PC-9 (cell line): Measurements from ENCODE around the gene PIP4P1. TPM values are rescaled to one million over a fixed set of nuclear protein-coding genes. Genes with fewer than 3 reads are reported as not detected.

Experiments
- BruUV-seq: library from RNA; stranded (reverse); fragments of 400-500 nt; replicated peaks from 2 replicates; lab custom pipeline; 2021; lab: Mats Ljungman, UMichigan
- CTCF ChIA-PET: fragments of 300-600 bp; sonication (Branson Sonifier 250); formaldehyde crosslinking; loops from one replicate; lab custom pipeline; 2022; ENCODE audit warnings: antibody characterized with exemption; lab: Charles Lee
- POLR2A ChIA-PET: fragments of 300-600 bp; sonication (Branson Sonifier 250); formaldehyde crosslinking; loops from one replicate; lab custom pipeline; 2022; ENCODE audit warnings: antibody characterized with exemption; ENCODE audit not compliant: unreplicated experiment; lab: Charles Lee
- DNase-seq, 2 experiments: peaks; one replicate each; pipeline versions ENCODE4 v3.0.0 to v3.0.0-alpha.2; 2015 to 2022; ENCODE audit warnings: mixed read lengths in 1 of 2
- H2AFZ ChIP-seq: fragments of 200-600 bp; sonication (generic); 2 replicates; pipeline ENCODE4 v1.8.1; 2017; ENCODE audit warnings: antibody characterized with exemption
- H3F3A ChIP-seq: fragments of 200-600 bp; sonication (generic); 2 replicates; pipeline ENCODE4 v1.8.1; 2017; ENCODE audit warnings: antibody characterized with exemption, mild to moderate bottlenecking, low read depth; ENCODE audit not compliant: insufficient read depth
- H3K27ac ChIP-seq: fragments of 200-600 bp; sonication (generic); 2 replicates; pipeline ENCODE4 v1.6.1; 2016; ENCODE audit warnings: mixed run types
- H3K27me3 ChIP-seq: fragments of 200-600 bp; sonication (generic); 2 replicates; pipeline ENCODE4 v1.6.1; 2016; ENCODE audit warnings: low read depth, mixed run types; ENCODE audit not compliant: insufficient read depth
- H3K36me3 ChIP-seq: fragments of 200-600 bp; sonication (generic); 2 replicates; pipeline ENCODE4 v1.6.1; 2016; ENCODE audit warnings: low read depth, mixed run types
- H3K4me1 ChIP-seq: fragments of 200-600 bp; sonication (generic); replicated peaks from 2 replicates; pipeline ENCODE4 v1.6.1; 2016; ENCODE audit warnings: mixed run types; ENCODE audit not compliant: insufficient read depth
- H3K4me2 ChIP-seq: fragments of 200-600 bp; sonication (generic); 2 replicates; pipeline ENCODE4 v1.6.1; 2017; ENCODE audit warnings: mixed run types
- H3K4me3 ChIP-seq: fragments of 200-600 bp; sonication (generic); 2 replicates; pipeline ENCODE4 v1.6.1; 2016; ENCODE audit warnings: mixed run types
- H3K79me2 ChIP-seq: fragments of 200-600 bp; sonication (generic); 2 replicates; pipeline ENCODE4 v1.6.1; 2017; ENCODE audit warnings: low read depth, mixed run types
- H3K9me2 ChIP-seq: fragments of 200-600 bp; sonication (generic); 2 replicates; pipeline ENCODE4 v1.8.1; 2017; ENCODE audit warnings: mild to moderate bottlenecking; ENCODE audit not compliant: insufficient read depth
- H3K9me3 ChIP-seq: fragments of 200-600 bp; sonication (generic); 2 replicates; pipeline ENCODE4 v1.8.1; 2016; ENCODE audit warnings: low read depth; ENCODE audit not compliant: insufficient read depth
- H4K20me1 ChIP-seq: fragments of 200-600 bp; sonication (generic); 2 replicates; pipeline ENCODE4 v1.8.1; 2017; ENCODE audit not compliant: insufficient read depth
- EZH2 ChIP-seq: fragments of 200-600 bp; sonication (generic); IDR thresholded peaks from 2 replicates; pipeline ENCODE4 v1.8.0; 2017; ENCODE audit warnings: antibody characterized with exemption, low read depth
- intact Hi-C: fragments of 100-400 bp; cut with micrococcal nuclease; formaldehyde crosslinking; loops from one replicate; pipeline ENCODE4 v1.10.0; 2022; ENCODE audit not compliant: unreplicated experiment
- total RNA-seq: library from RNA; stranded (reverse); gene quantifications from 2 replicates; pipeline ENCODE4 v1.2.3, GENCODE V29; 2021
- TF ChIP-seq, protein P1 (sequence below): fragments of 200-600 bp; sonication (generic); conservative IDR thresholded peaks from 2 replicates; pipeline ENCODE4 v1.6.1; 2017; ENCODE audit warnings: mixed run types, antibody characterized with exemption, mild to moderate bottlenecking, moderate library complexity

PIP4P1 gene
- total RNA-seq, 1 experiment from 2014 or later = 20.1 TPM

GRCh38 chr14:20468764-20469241 is 7.6 kb upstream of the PIP4P1 start:
- peak overlapping the region; percentile 94 for H2AFZ ChIP-seq
- peak overlapping the region; percentile 100 for H3K4me2 ChIP-seq
- H3K27ac ChIP-seq = peak overlapping the region; percentile 80; the same call in 1 of the 2 replicates
- no peaks in the 10 kb centered on the region for H4K20me1 ChIP-seq
- H3K9me3 ChIP-seq = no peaks in the 10 kb centered on the region
- H3K4me3 ChIP-seq = peak overlapping the region; percentile 80; the same call in 1 of the 2 replicates
- intact Hi-C loops = loop anchor here (1.0 to 10.0 kb wide), 2 partner anchors 8 to 124 kb away; partner anchors contain the start of genes PARP2 and PIP4P1
- no peaks in the 10 kb centered on the region for H3K36me3 ChIP-seq
- no peak for TF ChIP-seq EZH2
- TF ChIP-seq, protein P1, sequence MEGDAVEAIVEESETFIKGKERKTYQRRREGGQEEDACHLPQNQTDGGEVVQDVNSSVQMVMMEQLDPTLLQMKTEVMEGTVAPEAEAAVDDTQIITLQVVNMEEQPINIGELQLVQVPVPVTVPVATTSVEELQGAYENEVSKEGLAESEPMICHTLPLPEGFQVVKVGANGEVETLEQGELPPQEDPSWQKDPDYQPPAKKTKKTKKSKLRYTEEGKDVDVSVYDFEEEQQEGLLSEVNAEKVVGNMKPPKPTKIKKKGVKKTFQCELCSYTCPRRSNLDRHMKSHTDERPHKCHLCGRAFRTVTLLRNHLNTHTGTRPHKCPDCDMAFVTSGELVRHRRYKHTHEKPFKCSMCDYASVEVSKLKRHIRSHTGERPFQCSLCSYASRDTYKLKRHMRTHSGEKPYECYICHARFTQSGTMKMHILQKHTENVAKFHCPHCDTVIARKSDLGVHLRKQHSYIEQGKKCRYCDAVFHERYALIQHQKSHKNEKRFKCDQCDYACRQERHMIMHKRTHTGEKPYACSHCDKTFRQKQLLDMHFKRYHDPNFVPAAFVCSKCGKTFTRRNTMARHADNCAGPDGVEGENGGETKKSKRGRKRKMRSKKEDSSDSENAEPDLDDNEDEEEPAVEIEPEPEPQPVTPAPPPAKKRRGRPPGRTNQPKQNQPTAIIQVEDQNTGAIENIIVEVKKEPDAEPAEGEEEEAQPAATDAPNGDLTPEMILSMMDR = no peak
- H3K4me1 ChIP-seq = no peaks in the 10 kb centered on the region; the same call in none of the 2 replicates
- BruUV-seq = no TSS peak
- peaks cover 23% of the 10 kb centered on the region for H3K79me2 ChIP-seq
- H3K9me2 ChIP-seq = no peaks in the 10 kb centered on the region
- peaks cover 11% of the 10 kb centered on the region; the same call in 1 of the 2 replicates for H3F3A ChIP-seq
- POLR2A ChIA-PET = no interaction called here
- no peaks in the 10 kb centered on the region for H3K27me3 ChIP-seq
- CTCF ChIA-PET = no interaction called here
- no peak for DNase-seq

DNA sequence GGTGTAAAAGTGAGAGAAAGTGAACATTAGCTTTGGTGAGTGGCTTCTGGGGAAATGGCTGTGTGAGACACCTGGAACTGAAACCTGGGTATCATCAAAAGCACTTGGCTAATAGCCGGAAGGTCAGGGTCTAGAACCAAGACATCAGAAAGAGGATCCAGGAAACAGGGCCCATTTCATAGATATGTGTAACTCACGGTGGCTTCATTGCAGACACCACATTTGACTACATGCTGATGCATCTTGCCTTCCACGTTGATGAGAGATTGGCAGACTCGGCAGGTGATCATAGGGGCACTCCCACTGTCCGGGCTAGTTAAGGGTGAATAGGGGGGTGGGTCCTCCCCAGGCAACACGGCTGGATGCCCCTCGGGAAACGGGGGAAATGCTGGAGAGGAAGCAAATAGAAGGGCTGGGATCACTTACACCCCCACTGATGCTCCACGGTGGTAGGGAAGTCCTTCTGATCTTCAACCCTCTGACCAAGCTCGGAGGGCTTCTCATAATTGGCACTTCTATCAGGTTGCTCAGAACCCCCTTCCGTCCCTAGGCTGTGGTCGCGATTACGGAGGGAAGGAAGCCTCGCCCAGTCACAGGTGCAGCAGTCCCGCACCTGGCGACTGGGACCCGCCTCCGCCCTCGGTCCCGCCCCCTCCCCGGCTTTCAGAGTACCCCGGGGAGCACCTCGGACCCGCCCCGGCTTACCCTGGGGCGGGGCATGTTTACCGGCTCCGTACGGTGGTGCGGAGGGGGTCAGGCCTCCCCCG is 593 bp downstream of the PIP4P1 start:
- H3K27ac ChIP-seq = peak overlapping the region; percentile 64
- H3K36me3 ChIP-seq = 0 out of 2 replicates have a peak, but pooled peaks cover 5% of the 10 kb centered on the region
- ChIA-PET CTCF (no interaction called here), POLR2A (interaction anchor here (0.5 to 1.4 kb wide), 8 partner anchors 16 to 387 kb away, joined by 3 to 31 read pairs (median 6); partner anchors contain the start of genes CCNB1IP1, PARP2 and TEP1)
- peak overlapping the region; percentile 79 for H2AFZ ChIP-seq
- no peaks in the 10 kb centered on the region for H3F3A ChIP-seq
- H3K4me3 ChIP-seq = peak overlapping the region; percentile 74
- H3K4me1 ChIP-seq = peaks cover 18% of the 10 kb centered on the region
- no peaks in the 10 kb centered on the region for H3K9me3 ChIP-seq
- intact Hi-C loops = loop anchor here (1.0 to 10.0 kb wide), 2 partner anchors 9 to 116 kb away; partner anchors contain the start of genes PARP2 and PNP
- no peak for TF ChIP-seq EZH2
- TF ChIP-seq, protein P1 = no peak
- no TSS peak for BruUV-seq
- no peaks in the 10 kb centered on the region for H3K9me2 ChIP-seq
- H3K79me2 ChIP-seq = peaks cover 42% of the 10 kb centered on the region
- H3K27me3 ChIP-seq = no peaks in the 10 kb centered on the region
- peak; percentile 39 for DNase-seq
- peak overlapping the region; percentile 86 for H3K4me2 ChIP-seq
- no peaks in the 10 kb centered on the region for H4K20me1 ChIP-seq

DNA sequence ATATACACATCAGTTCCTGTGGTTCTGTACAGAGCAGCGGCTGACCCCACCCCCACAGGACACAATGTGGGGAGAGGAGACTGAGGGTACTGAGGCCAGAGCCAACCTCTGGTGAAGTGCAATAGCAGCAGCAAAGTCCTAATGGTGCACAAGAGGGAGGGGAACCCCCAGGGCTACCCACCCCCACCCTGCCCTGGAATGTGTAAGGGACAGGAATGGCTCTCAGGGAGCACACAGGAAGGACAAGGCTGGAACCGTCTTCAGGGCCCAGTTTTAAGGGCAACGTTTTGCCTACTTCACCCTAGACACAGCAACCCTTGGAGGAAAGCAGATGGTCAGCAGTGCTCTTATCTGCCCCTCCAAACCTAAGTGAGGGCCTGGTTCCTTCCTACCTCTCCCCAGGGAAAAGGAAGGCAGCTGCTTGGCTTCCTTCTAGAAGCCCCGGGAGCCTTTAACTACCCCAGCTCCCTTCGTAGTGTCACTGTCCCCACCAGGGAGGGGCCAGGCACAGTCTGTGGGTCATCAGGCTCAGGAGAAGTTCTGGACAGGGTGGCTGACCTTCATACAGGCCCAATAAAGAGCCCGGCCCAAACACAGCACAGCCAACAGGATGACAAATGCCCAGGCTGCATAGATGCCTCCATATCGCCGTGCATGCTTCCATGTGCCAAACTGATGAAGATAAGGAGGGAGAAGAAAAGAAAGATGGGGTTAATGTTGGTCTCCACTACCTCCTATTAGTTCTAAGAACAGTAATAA is 3.0 kb downstream of the PIP4P1 start:
- H4K20me1 ChIP-seq = no peaks in the 10 kb centered on the region
- H3K9me2 ChIP-seq = no peaks in the 10 kb centered on the region
- no peak for DNase-seq
- peaks cover 9% of the 10 kb centered on the region for H3F3A ChIP-seq
- no peaks in the 10 kb centered on the region for H3K27me3 ChIP-seq
- no peak overlapping the region for H3K27ac ChIP-seq
- peaks cover 54% of the 10 kb centered on the region for H3K79me2 ChIP-seq
- H3K4me1 ChIP-seq = peaks cover 23% of the 10 kb centered on the region
- no TSS peak for BruUV-seq
- TF ChIP-seq, protein P1 = no peak
- TF ChIP-seq EZH2 = no peak
- H3K36me3 ChIP-seq = 0 out of 2 replicates have a peak, but pooled peaks cover 5% of the 10 kb centered on the region
- intact Hi-C loops = loop anchor here (10.0 kb wide), 1 partner anchor 147 kb away; no protein-coding TSS in a partner anchor
- no peak overlapping the region for H3K4me3 ChIP-seq
- CTCF ChIA-PET = no interaction called here
- H2AFZ ChIP-seq = no peak overlapping the region
- no peaks in the 10 kb centered on the region for H3K9me3 ChIP-seq
- POLR2A ChIA-PET = no interaction called here
- no peak overlapping the region for H3K4me2 ChIP-seq
